HG03060 (cell line): Measurements from ENCODE around the gene DPT.

Experiments used
- ATAC-seq: cut with Tn5 transposase; IDR thresholded peaks from one replicate; pipeline ENCODE4 v1.9.1; 2021; ENCODE audit warnings: low read depth, moderate number of reproducible peaks; ENCODE audit not compliant: unreplicated experiment

DPT gene

DNA sequence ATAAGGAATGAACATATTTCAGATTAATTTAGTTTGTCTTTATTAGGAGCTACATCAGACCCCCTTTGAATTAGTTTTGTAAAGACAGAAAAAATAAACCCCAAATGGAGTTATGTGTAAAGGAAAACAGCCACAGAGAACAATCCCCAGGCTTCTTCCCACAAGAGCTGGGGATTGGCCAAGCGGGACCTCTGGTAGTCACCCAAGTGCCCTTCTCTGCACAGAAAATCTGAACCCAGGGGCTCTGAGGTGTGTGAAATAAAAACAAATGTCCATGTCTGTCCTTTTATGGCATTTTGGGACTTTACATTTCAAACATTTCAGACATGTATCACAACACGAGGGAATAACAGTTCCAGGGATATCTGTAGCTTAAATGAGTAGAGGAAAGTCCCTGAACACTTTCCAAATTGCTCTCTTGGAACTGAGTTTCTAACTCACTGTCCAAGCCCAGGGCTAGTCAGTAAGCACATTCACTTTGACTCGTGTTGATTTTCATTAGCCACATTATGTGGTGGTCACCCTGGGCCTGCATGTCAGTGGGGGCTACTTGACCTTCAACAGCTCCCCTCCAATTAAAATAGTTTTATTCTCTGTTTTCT lies 22.5 kb downstream of the DPT start:
- no peak for ATAC-seq

DNA sequence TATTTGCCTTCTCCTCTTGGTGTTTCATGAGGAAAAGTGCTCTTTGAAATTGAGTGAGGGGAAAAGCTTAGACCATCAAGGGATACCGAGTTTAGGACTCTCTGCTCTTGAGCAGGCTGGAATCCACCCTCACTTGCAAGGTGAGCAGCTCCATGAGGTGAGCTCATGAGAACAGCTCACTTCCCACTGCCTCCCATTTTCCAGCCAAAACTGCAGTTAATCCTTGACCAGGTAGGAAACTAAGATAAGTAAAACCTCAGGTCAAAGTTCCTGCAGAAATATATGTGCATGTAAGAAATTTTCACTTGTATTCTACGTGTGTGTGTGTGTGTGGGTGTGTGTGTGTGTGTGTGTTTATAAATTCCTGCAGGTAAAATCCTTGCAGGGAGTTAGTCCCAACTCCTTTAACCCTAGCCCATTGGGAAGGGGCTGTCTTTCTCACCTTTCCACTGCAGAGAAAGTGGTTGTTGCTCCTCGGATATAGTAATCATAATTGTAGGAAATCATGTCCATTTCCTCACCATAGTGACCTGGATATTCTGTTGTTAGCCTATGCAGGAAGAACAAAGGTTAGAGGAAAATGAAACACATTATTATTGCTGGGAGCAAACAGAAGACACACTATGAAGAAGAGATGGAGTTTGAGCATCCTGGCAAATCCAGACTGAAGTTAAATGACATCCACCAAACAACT lies 28.3 kb downstream of the DPT start:
- no peak for ATAC-seq

DNA sequence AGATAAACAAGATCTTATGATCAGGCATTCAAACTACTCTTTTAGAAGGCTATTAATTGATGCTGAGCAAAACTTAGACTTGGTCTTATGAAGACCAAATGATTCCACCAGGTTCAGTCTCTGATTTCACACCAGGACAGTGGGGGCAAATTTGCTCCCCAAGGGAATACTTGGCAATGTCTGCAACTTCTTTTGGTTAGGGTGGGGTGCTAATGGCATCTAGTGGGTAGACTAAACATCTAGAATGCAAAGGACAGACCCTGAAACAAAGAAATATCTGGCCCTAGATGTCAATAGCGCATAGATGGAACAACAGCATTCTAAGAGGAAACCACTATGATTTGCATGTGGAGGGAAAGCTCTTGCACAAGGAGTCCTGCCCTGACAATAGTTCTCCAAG lies 30.6 kb downstream of the DPT start:
- ATAC-seq: no peak

DNA sequence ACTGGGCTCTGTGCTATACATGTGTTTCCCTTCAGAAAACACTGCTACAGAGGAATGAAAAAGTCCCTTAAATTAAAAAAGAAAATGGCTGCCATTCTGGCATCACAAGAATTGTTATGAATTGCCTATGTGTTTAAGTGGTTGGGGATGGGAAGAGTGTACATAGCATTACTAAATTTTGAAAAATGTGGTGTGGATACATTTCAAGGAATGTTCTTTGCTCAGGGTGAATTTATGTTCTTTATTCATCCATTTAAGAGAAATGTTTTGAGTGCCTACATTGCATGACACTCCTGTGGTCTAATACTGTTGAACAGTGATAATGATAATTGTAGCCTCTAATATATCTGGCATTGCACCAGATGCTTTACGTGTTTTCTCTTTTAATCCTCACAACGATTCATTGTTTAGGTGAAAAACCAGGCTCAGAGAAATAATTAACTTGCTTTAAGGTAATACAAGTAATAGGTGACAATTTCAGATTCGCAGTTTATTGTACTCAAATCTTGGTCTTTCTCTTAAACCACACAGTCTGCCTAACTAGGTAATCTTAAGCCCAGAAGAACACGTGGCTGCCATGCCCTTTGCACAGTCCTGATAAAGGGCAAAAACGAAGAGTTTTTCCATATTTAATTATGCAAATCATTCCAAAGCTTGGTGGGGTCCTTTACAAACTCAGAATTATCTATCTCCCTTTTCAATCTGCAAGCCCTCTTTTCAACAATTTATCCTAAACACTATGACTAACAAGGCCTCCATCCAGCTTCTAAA lies 31.5 kb downstream of the DPT start:
- no peak for ATAC-seq

DNA sequence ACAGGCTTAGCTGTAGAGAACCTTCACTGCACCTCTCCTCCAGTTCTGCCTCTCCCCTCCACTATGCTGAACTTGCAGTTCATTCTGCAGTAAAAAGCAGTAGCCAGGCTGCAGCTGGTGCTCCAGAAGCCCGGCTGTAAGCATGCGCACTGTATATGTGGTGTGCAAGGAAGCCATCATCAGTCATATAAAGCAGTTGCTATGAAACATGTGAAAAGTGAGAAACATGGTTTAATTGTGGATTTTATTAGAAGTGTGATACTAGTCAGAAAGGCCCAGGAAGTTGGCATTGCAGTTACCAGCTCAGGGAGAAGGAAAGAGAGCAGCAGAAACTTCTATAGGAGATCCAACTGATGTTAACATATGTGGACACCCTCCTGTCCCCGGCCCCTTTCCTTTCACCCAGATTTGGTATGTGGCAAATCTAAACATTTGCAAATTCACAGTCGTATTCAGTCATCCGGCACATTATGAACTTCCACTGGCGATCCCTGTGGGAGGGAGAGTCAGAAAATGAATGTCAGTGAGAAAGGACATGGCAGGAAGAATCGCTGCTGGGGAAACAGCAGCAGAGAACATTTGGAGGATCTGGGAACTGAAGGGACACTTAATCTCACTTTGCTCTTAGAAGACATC lies 32.8 kb downstream of the DPT start:
- ATAC-seq: no peak

DNA sequence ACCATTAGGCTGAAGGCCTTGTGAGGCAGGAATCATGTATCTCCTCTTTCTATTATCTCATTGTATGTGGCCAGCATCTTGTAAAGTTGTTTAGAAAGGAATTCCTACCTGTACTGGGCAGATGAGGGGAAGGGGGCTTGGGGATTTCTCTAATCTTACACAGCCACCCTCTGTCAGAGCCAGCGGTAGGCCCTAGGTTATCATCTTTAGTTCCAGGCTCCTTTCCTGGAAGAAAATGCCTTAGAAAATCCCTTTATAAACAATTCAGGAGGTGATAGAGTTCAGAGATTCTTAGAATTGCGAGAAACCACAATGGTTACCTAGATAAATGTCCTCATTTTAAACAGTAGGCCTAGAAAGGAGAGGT lies 35.2 kb downstream of the DPT start:
- no peak for ATAC-seq

DNA sequence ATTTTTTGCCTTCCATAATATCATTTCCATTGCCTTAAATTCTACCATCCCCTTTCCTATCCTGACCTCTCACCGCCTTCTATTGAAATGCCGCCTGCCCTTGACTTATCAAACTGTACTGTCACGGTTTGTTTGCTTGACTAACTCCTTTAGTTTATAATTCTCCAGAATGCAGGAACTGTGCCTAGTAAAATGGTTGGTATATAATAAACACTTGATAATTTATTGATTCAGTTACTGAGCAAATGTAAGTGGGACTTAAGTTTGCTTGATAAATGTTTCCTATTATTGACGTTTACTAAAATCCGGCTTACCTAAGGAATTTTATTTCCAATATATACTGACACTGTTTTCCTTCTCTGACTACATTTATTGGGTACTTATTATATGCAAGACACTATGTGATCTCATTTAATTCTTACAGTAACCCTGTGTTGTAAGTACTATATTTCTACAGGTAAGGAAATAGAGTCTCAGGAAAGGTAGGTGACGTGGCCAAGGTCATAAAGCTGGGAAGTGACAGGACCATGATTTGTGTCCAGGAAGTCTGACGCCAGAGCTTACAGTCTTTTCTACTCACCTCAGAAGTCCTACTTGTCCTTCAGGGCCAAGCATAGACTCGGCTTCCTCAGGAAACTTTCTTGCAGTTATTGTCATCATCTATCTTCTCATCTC lies 35.7 kb downstream of the DPT start:
- ATAC-seq: no peak

DNA sequence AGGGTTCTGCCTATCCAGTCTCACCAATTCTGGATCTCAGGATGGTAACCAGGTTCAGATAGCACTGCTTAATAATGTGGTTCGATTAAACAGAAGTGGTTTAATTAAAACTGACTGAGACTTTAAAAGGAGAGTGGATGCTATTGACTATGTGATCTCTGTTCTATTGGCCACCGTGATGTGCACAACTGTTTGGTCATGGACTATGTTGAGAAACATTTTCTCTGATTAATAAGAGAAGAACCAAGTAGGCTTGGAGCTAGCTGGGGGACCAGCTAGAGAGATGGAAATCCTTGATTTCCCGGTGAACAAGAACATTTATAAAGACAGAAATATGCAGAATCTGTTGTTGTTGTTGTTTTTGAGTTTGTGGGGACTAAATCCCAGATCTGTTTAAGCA lies 36.5 kb downstream of the DPT start:
- ATAC-seq: no peak

DNA sequence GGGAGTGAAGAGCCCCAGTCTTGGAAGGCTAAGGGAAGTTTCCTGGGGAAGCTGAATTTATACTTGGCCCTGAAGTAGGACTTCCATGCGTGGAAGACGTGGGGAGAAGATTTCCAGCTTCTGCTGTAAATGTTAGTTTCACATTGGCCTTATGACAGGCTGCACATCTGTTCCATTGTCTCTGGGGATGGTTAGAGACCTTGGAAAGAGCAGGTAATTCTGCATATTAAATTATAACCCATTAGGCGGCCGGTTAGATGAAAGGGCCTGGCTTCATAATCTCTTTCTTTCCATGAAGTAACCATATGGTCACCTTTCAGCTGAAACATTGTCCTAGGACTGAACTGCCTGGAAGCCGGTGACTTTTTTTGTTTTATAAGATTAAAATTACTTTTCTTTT lies 37.5 kb downstream of the DPT start:
- ATAC-seq: no peak

DNA sequence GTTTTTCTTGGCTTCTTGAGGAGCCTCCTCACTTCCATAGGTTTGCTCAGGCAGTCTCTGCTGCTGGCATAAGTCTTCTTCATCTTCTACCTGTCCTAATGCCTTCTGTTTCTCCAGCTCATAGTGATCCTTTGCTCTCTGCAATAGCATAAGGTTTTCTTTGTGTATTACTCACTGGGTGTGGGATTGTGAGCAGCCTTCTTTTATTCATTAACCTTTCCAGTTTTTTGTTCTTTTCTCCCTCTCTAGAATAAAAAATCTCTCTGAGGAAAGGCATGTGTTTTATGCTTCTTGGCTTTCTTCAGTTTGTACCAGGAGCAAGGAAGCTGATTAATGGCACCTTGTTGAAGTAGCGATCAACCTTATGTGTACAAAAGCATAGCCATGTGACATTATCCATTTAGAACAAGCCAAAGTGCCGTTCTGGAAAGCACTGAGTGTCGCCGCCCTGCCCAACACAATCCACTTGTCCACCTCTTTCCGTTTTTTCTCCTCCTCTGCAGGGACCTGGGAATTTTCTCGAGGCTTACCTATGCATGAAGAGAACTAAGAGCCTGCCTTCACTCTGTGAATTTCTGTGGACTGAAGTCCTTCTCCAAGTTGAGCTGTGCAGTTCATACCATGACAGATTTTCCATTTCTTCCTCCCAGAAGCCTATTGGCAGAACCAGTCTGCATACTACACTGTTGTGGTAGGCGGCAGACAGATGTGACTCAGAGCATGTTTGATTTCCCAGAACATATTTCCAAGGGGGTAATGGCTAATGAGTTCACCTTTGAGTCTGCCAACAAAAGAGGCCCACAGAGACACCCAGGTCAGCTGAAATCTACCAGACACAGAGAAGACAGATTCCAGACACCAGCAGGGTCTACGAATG lies 39.0 kb downstream of the DPT start:
- ATAC-seq: no peak

DNA sequence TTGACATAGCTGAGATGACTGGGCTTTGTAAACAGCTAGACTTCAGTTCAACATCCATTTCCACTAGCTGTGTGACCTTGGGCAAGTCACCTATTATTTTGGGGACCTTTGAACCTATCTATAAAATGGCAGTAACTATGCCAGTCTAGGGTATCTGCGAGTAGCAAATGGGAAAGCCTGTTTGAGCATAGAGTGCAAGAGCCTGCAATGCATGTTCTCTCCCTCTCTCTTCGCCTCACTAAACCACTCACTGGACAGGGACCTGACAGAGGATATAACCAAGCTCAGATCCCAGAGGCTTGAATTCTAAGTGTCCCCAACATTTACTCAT lies 39.7 kb downstream of the DPT start:
- no peak for ATAC-seq

DNA sequence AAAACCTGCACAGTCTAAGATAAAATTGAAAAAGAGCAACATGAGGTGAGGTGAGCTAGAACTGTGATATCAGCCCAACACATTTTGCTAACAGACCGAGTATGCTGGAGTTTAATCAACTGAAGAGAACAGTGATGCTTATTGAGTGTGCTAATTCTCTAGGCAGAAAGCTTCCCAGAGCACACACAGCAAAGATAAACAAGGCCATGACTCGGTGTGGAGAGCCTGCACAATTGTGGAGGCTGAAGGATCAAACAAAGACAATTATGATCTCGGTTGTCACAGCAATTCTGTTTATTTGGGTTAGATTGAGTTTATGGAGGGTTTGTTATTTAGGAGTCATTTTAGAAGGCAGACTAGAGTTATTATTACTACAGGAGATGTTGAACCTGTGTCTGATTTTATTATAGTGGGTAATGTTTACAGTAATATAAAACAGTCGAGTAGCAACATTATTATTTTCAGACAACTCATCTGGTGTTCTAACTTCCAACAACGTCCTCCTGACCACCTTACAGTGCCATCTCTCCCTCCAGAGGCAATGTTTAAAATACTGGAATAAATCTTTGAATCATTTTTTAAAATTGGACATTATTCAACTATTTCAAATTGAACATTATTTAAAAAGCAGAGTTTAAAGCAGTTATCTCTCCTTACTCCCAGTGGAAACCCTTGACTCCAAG lies 40.2 kb downstream of the DPT start:
- no peak for ATAC-seq

DNA sequence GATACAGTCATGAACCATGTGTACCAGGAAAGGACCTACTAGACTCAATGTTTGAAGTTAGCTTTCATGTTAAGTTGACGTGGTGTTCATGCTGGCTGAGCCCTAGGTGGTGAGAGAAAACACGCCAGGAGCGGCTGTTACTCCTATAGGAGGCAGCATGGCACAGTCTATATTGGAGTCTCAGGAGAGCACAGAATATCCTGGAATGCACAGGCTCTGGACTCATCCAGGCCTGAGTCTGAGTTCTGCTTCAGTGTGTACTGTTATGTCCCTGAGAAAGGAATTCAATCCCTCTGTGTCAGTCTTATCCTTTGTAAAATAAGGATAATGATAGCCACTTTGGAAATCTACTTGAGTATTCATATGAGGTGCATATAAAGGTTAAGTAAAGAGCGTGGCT lies 41.2 kb downstream of the DPT start:
- no peak for ATAC-seq

DNA sequence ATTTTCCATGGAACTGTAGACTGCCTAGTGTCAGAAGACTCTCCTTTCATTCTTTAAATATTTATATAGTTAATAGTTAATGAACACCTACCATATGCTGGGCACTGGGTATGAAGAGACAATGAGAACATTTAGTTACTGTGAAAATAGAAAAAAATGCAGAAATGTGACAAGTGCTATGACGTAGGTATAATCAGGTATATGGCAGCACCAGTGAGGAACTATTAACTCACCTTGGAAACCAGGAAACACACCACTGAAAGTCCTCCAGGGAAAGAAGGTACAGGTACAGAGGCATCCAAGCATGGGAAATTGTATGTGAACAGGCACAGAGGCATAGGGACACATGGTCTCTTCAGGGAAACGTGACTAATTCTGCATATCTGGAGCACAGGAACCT lies 42.3 kb downstream of the DPT start:
- no peak for ATAC-seq

DNA sequence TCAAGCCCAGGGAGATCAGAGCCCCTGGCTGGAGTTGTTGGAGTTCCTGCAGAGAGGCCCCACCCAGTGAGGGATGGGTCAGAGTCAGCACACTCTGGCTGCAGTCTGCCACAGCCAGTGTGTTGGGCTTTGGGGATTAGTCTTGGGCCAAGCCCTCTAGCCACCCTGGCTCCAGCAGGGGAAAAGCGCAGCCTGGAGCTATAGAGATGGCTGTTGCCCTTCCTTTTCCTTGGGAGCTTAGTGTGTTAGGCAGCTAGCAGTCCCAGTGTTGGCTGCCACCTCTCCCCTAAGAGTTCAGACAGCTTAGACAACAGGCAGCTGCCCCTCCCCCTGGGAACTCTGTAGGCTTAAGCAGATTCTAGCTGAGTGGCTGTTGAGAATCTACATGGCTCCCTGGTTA lies 45.1 kb downstream of the DPT start:
- no peak for ATAC-seq

DNA sequence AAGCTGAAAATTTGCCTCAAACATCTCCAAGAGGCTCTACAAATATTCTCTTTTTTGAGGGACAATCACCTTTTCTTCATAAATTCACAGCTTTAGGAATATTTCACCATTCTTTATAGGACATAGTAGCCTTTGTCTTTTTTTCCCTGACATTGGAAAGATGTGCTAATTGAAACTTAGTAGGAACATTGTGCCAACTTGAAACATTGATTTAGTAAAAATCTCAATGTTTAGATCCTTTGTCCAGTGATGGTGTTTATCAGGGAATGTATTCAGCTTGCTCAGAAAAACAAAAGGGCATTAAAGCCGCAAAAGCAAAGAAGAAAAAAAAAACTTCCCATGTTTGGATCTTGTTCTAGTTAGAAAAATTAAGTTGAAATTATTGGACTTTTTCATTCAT lies 52.1 kb downstream of the DPT start:
- ATAC-seq: no peak

DNA sequence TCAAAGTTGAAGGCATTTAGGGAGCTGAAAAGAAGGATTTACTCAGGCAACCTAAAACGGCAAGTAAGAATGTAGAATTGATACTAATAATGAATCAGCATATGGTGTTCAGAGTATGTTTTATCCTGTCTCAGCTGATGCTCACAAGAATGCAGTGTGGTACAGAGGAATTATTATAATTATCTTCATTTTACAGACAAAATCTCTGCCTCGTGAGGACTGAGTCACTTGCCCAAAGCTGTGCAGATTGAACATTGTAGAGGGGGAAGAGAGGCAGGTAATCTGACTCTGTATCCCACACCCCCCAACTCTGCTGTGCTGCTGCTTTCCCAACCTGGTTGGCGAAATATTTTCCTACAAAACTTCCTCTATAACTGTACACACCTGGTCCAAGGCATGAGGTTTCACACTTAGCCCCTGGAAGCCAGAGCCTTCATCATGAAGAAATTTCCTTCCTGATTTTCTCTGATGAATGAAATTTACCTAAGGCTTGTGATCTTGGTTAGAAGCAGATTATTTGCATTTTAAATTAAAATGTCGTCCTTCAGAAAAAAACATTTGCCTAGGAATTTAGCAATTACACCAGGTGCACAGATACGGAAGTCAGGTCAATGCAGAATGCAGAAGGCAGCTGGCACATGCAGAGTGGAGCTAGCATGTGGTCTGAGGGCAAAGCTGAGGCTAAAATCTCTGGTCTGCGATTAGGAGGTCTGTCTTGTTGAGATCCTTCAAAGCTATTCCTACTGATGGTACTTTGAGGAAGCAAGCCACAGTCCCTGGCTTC lies 52.8 kb downstream of the DPT start:
- ATAC-seq: no peak

DNA sequence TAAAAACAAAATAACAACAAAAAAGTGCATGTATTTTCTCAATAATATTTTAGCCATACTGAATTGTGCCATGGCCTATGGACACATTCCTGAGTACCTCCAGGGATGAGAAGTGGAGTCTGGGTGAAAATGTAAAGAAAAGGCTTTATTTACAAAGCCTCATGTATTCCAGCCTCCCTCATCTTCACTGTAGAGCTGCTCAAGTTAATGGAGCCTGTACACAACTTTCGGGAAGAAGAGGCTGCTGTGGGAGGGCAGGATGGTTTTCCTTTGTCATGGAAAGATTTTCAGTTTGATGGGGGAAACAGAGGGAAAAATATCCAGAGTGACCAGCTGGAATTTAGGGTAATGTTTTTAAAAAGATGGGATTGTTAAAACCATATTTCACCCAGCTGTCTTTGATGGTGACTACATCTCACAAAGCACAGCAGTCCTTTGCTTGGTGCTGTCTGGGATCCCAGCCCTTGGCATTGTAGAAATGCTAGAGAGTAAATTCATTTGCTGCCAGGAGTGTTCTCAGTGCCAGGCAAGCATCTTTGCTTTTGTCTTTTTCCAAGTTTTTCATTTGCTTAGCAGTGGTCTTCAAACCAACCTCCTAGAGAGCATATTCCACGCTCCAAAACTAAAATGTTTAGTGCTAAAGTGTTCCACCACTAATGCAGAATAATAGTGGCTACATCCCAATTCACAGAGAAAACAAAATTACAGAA lies 54.9 kb downstream of the DPT start:
- ATAC-seq: no peak
